ENCODE data around the gene SPSB1. TPM values are rescaled to one million over a fixed set of nuclear protein-coding genes. Genes with fewer than 3 reads are reported as not detected.
"Not testable (repeated sequence)": the region's sequence is repeated elsewhere in the genome, so short reads cannot be mapped to it uniquely, and the experiment has no call there.

Gene SPSB1
- total RNA-seq, 1 donor from 2014 or later = 5.6 TPM

DNA sequence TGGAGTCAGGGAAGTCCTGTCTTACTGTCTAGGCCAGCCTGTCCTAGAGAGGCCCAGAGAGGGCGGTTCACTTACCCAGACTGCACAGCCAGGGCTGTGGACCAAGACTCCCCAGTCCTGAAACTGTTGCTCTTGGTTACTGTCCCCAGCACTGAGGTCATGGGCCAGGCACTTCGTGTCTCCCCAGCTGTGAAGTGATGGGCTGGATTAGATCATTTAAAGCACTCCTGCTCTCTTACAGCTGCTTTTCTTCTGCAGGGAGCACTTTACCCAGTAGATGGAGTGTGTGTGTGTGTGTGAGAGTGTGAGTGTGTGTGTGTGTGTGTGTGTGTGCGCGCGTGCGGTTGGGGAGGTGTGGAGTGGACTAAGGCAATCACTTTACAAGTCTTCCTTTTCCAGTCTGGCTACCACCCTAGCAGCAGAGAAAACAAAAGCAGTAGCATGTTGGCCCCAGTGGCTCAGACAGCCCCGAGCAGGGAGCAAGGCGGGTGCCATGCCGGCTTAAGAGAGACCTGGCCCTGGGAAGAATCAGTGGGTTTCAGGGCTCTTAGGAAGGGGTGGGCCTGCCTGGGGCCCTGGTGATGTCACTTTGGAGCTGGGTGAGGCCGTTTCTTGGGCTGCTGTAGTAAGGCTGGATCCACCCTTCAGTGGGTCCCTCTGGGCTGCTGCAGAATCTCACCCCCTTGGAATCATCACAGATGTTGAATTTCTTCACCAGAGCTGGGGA lies 2.4 kb downstream of the SPSB1 start:
- Mint-ChIP-seq H3K4me3 (no peak overlapping the region), H3K9me3 (no peaks in the 10 kb centered on the region), H3K27ac (no peak overlapping the region), H3K27me3 (no peaks in the 10 kb centered on the region), H3K36me3 (no peaks in the 10 kb centered on the region), H3K4me1 (ENCODE audit: unreplicated experiment) (peaks cover 28% of the 10 kb centered on the region)
- no peak for DNase-seq (ENCODE audit: extremely low spot score, unreplicated experiment)
- TF ChIP-seq, protein P1, sequence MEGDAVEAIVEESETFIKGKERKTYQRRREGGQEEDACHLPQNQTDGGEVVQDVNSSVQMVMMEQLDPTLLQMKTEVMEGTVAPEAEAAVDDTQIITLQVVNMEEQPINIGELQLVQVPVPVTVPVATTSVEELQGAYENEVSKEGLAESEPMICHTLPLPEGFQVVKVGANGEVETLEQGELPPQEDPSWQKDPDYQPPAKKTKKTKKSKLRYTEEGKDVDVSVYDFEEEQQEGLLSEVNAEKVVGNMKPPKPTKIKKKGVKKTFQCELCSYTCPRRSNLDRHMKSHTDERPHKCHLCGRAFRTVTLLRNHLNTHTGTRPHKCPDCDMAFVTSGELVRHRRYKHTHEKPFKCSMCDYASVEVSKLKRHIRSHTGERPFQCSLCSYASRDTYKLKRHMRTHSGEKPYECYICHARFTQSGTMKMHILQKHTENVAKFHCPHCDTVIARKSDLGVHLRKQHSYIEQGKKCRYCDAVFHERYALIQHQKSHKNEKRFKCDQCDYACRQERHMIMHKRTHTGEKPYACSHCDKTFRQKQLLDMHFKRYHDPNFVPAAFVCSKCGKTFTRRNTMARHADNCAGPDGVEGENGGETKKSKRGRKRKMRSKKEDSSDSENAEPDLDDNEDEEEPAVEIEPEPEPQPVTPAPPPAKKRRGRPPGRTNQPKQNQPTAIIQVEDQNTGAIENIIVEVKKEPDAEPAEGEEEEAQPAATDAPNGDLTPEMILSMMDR (conservative IDR thresholded peaks at IDR 0.05) = no peak

DNA sequence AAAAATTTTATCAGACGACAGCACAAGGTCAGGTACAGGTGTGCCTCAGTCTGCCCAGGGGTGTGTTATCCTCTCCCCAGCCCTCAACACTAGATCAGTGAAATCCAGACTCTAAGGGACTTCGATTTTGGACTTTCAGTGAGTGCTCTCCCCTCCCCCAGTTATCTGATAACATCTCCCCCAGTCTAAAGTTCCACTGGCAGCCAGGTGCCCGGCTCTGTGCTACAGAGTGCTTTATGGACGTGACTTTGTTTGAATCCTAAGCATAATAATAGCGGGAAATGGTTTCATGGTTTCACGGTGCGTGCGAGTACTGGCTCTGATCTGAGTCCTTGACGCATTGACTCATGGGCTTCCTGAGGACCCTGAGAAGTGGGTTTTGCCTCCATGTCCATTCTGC lies 3.2 kb downstream of the SPSB1 start:
- Mint-ChIP-seq H3K4me3 (no peak overlapping the region), H3K4me1 (ENCODE audit: unreplicated experiment) (peaks cover 34% of the 10 kb centered on the region), H3K27me3 (no peaks in the 10 kb centered on the region), H3K9me3 (no peaks in the 10 kb centered on the region), H3K27ac (no peak overlapping the region), H3K36me3 (peaks cover 7% of the 10 kb centered on the region)
- TF ChIP-seq, protein P1 (conservative IDR thresholded peaks at IDR 0.05) = no peak
- DNase-seq (ENCODE audit: extremely low spot score, unreplicated experiment) = no peak

DNA sequence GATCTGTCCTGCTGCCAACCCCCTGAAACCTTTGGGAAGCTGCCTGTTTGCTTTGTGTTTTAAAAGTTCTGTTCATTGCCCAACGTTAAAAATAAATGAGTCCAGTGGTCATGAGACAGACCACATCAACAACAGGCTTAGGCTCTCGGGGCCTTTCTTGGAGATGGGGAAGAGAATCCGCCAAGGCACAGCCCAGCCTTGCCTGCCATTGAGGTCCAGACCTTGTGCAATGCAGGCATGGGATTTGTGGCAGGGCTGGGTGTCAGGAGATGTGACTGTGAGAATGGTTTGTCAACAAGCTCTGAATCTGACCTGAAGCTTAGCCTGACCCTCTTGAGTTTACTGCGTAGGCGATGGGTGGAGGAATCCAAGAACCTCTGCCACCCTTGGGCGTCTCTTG lies 4.2 kb downstream of the SPSB1 start:
- Mint-ChIP-seq H3K4me1 (ENCODE audit: unreplicated experiment) (peaks cover 33% of the 10 kb centered on the region), H3K27ac (peak overlapping the region; percentile 8), H3K9me3 (no peaks in the 10 kb centered on the region), H3K4me3 (no peak overlapping the region), H3K27me3 (no peaks in the 10 kb centered on the region), H3K36me3 (peaks cover 8% of the 10 kb centered on the region)
- DNase-seq (ENCODE audit: extremely low spot score, unreplicated experiment) = no peak
- TF ChIP-seq, protein P1 (conservative IDR thresholded peaks at IDR 0.05) = no peak

DNA sequence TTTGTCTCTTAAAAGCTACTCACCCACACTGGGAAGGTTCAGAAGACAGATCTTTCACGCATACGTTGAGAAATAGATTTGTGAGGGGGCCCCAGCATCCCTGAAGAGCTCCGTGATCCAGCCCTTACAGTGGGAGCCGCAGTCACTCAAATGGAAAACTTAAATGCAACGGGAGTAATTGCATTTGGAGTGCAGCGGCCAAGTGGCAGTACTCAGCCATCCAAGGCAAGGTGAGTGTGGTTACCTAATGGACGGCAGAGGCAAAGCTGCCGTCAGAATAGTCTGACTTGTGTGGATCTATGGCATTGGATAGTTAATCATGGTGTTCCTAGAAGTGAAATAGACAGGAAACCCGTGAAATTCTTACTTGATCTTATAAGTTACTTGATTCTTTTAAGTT lies 5.1 kb downstream of the SPSB1 start:
- Mint-ChIP-seq H3K9me3 (no peaks in the 10 kb centered on the region), H3K27me3 (no peaks in the 10 kb centered on the region), H3K27ac (peak overlapping the region; percentile 8), H3K4me3 (no peak overlapping the region), H3K4me1 (ENCODE audit: unreplicated experiment) (peaks cover 35% of the 10 kb centered on the region), H3K36me3 (peaks cover 8% of the 10 kb centered on the region)
- TF ChIP-seq, protein P1 (conservative IDR thresholded peaks at IDR 0.05) = no peak
- no peak for DNase-seq (ENCODE audit: extremely low spot score, unreplicated experiment)

DNA sequence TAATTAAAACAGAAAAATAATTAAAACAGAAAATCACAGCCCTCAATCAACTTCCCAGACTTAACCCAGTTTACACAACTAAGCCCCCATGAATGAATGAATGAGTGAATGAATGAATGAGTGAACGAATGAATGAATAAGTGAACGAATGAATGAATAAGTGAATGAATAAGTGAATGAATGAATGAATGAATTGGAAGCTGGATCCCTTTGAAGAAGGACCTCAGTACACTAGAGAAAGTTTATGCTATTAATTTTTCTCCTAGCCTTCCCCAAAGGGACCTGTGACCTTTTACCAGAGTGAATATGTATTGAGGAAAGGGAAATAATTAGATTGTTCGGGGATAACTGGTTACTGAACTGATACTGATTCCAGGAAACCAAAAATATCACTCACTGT lies 5.6 kb downstream of the SPSB1 start:
- Mint-ChIP-seq H3K27me3 (no peaks in the 10 kb centered on the region), H3K9me3 (no peaks in the 10 kb centered on the region), H3K4me1 (ENCODE audit: unreplicated experiment) (peaks cover 39% of the 10 kb centered on the region), H3K27ac (no peak overlapping the region), H3K4me3 (no peak overlapping the region), H3K36me3 (peaks cover 8% of the 10 kb centered on the region)
- TF ChIP-seq, protein P1 (conservative IDR thresholded peaks at IDR 0.05) = no peak
- no peak for DNase-seq (ENCODE audit: extremely low spot score, unreplicated experiment)

DNA sequence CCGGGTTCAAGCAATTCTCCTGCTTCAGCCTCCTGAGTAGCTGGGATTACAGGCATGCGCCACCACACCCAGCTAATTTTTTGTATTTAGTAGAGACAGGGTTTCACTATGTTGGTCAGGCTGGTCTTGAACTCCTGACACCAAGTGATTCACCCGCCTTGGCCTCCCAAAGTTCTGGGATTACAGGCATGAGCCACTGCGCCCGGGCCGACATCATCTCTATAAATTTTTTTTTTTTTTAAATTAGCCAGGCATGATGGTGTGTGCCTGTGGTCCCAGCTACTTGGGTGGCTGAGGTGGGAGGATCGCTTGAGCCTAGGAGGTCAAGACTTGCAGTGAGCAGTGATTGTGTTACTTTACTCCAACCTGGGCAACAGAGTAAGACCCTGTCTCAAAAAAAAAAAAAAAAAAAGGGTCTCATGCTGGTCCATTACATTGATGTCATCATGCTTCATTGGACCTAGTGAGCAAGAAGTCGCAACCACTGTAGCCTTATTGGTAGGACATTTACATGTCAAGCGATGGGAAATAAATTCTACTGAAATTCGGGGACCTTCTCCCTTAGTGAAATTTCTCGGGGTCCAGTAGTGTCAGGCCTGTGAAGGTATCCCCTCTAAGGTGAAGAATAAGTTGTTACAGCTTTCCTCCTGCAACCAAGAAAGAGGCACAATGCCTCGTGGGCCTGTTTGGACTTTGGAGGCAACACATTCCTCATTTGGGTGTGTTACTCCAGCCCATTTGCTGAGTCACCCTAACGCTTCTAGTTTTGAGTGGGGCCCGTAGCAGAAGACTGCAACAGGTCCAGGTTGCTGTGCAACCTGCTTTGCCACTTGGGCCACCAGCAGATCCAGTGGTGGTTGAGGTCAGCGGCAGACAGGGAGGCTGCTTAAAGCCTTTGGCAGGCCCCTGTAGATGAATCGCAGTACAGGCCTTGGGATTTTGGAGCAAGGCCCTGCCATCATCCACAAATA lies 7.2 kb downstream of the SPSB1 start:
- not testable (repeated sequence) for H3K27me3 Mint-ChIP-seq; H3K9me3 Mint-ChIP-seq; DNase-seq (ENCODE audit: extremely low spot score, unreplicated experiment); H3K36me3 Mint-ChIP-seq
- Mint-ChIP-seq H3K4me1 (ENCODE audit: unreplicated experiment) (peaks cover 39% of the 10 kb centered on the region), H3K27ac (peak overlapping the region; percentile 98), H3K4me3 (peak overlapping the region; percentile 34)
